H9 (cell line): ENCODE data around the gene JTB. TPM values are rescaled to one million over a fixed set of nuclear protein-coding genes. Genes with fewer than 3 reads are reported as not detected.

Experiments
- DNase-seq: peaks from one replicate; pipeline ENCODE4 v3.0.0-alpha.2; 2017
- H2AFZ ChIP-seq: one replicate; pipeline ENCODE4 v1.6.1; 2013; ENCODE audit warnings: mild to moderate bottlenecking, low read length, control low read depth, moderate library complexity
- H2AK5ac ChIP-seq: 2 replicates; pipeline ENCODE4 v1.6.1; 2013; ENCODE audit warnings: low read length, control low read depth, mixed read lengths; ENCODE audit not compliant: insufficient read length
- H2BK120ac ChIP-seq: one replicate; pipeline ENCODE4 v1.6.1; 2013; ENCODE audit warnings: low read depth, mild to moderate bottlenecking, low read length, control low read depth, inconsistent platforms; ENCODE audit not compliant: poor library complexity, severe bottlenecking
- H2BK12ac ChIP-seq: 2 replicates; pipeline ENCODE4 v1.6.1; 2013; ENCODE audit warnings: low read length, control low read depth, mixed read lengths, low read depth; ENCODE audit not compliant: insufficient read length
- H2BK15ac ChIP-seq: 2 replicates; pipeline ENCODE4 v1.6.1; 2013; ENCODE audit warnings: low read depth, low read length, control low read depth
- H2BK20ac ChIP-seq: one replicate; pipeline ENCODE4 v1.6.1; 2013; ENCODE audit warnings: low read depth, mild to moderate bottlenecking, low read length, control low read depth, inconsistent platforms; ENCODE audit not compliant: poor library complexity, severe bottlenecking
- H2BK5ac ChIP-seq: 2 replicates; pipeline ENCODE4 v1.6.1; 2013; ENCODE audit warnings: low read length, control low read depth, mixed read lengths; ENCODE audit not compliant: insufficient read length
- H3K14ac ChIP-seq: 2 replicates; pipeline ENCODE4 v1.6.1; 2013; ENCODE audit warnings: low read length, control low read depth; ENCODE audit not compliant: insufficient read depth
- H3K18ac ChIP-seq: 2 replicates; pipeline ENCODE4 v1.6.1; 2013; ENCODE audit warnings: low read depth, mild to moderate bottlenecking, mixed read lengths, low read length, control low read depth; ENCODE audit not compliant: insufficient read length
- H3K23ac ChIP-seq: 2 replicates; pipeline ENCODE4 v1.6.1; 2013; ENCODE audit warnings: low read length, control low read depth, mixed read lengths, low read depth; ENCODE audit not compliant: insufficient read length
- H3K23me2 ChIP-seq: 2 replicates; pipeline ENCODE4 v1.6.1; 2013; ENCODE audit warnings: low read depth, mild to moderate bottlenecking, mixed read lengths, low read length, control low read depth; ENCODE audit not compliant: insufficient read length, poor library complexity, severe bottlenecking
- H3K27ac ChIP-seq: 2 replicates; pipeline ENCODE4 v1.5.1; 2013; ENCODE audit warnings: low read length, control low read depth, mixed read lengths, low read depth; ENCODE audit not compliant: insufficient read length
- H3K27me3 ChIP-seq: 2 replicates; pipeline ENCODE4 v1.6.1; 2013; ENCODE audit warnings: low read length, control low read depth, inconsistent platforms; ENCODE audit not compliant: insufficient read depth
- H3K4ac ChIP-seq: 2 replicates; pipeline ENCODE4 v1.6.1; 2013; ENCODE audit warnings: low read depth, mild to moderate bottlenecking, control low read depth, inconsistent platforms, low read length, moderate library complexity
- H3K4me1 ChIP-seq: 2 replicates; pipeline ENCODE4 v1.6.1; 2013; ENCODE audit warnings: low read length, control low read depth, inconsistent platforms; ENCODE audit not compliant: insufficient read depth
- H3K4me2 ChIP-seq: 2 replicates; pipeline ENCODE4 v1.6.1; 2013; ENCODE audit warnings: low read length, control low read depth, mixed read lengths; ENCODE audit not compliant: insufficient read length, insufficient read depth
- H3K56ac ChIP-seq: 2 replicates; pipeline ENCODE4 v1.6.1; 2013; ENCODE audit warnings: low read depth, mild to moderate bottlenecking, mixed read lengths, low read length, control low read depth; ENCODE audit not compliant: insufficient read length
- H3K79me1 ChIP-seq: 2 replicates; pipeline ENCODE4 v1.6.1; 2013; ENCODE audit warnings: low read depth, mild to moderate bottlenecking, moderate library complexity, low read length, control low read depth, inconsistent platforms; ENCODE audit not compliant: insufficient read depth, poor library complexity, severe bottlenecking
- H3K79me2 ChIP-seq: 2 replicates; pipeline ENCODE4 v1.6.1; 2013; ENCODE audit warnings: low read length, control low read depth, inconsistent platforms; ENCODE audit not compliant: insufficient read depth
- H3K9ac ChIP-seq: 2 replicates; pipeline ENCODE4 v1.6.1; 2013; ENCODE audit warnings: low read length, control low read depth, mixed read lengths; ENCODE audit not compliant: insufficient read length; ENCODE audit errors: extremely low read depth
- H3K9me3 ChIP-seq: one replicate; pipeline ENCODE4 v1.6.1; 2013; ENCODE audit warnings: low read depth, low read length, inconsistent platforms; ENCODE audit not compliant: control insufficient read depth
- H3T11ph ChIP-seq: one replicate; pipeline ENCODE4 v1.6.1; 2013; ENCODE audit warnings: mild to moderate bottlenecking, low read length, control low read depth, inconsistent platforms
- H4K20me1 ChIP-seq: one replicate; pipeline ENCODE4 v1.6.1; 2013; ENCODE audit not compliant: control insufficient read depth, insufficient read length, insufficient read depth
- H4K5ac ChIP-seq: 2 replicates; pipeline ENCODE4 v1.6.1; 2013; ENCODE audit warnings: low read depth, mild to moderate bottlenecking, mixed read lengths, low read length, control low read depth; ENCODE audit not compliant: insufficient read length
- H4K8ac ChIP-seq: replicated peaks from 2 replicates; pipeline ENCODE4 v1.6.1; 2013; ENCODE audit warnings: low read length, control low read depth, mixed read lengths, low read depth; ENCODE audit not compliant: insufficient read length
- H4K91ac ChIP-seq: 2 replicates; pipeline ENCODE4 v1.6.1; 2013; ENCODE audit warnings: low read depth, mild to moderate bottlenecking, moderate library complexity, mixed read lengths, low read length, control low read depth; ENCODE audit not compliant: insufficient read length
- H3K27ac Mint-ChIP-seq, 3 experiments: 2 replicates in 2 of 3; 3 replicates in 1 of 3; pipeline ENCODE4 v1.8.0; 2020 to 2021; ENCODE audit warnings: mixed read lengths in 3 of 3, mild to moderate bottlenecking in 1 of 3, moderate library complexity in 1 of 3
- H3K27me3 Mint-ChIP-seq: 2 replicates; pipeline ENCODE4 v1.8.0; 2021; ENCODE audit warnings: low read depth, mild to moderate bottlenecking, moderate library complexity, mixed read lengths
- H3K36me3 Mint-ChIP-seq, 3 experiments: 2 replicates in 2 of 3; 3 replicates in 1 of 3; pipeline ENCODE4 v1.8.0; 2020 to 2021; ENCODE audit warnings: low read depth in 3 of 3, mixed read lengths in 3 of 3; ENCODE audit not compliant: insufficient read depth in 1 of 3
- H3K4me1 Mint-ChIP-seq, 2 experiments: 2 replicates each; pipeline ENCODE4 v1.8.0; 2020; ENCODE audit warnings: mixed read lengths in 2 of 2
- H3K4me3 Mint-ChIP-seq, 2 experiments: 2 replicates in 1 of 2; 3 replicates in 1 of 2; pipeline ENCODE4 v1.8.0; 2020 to 2021; ENCODE audit warnings: mild to moderate bottlenecking in 2 of 2, mixed read lengths in 2 of 2, moderate library complexity in 1 of 2
- H3K9me3 Mint-ChIP-seq, 2 experiments: 2 replicates in 1 of 2; 3 replicates in 1 of 2; pipeline ENCODE4 v1.8.0; 2020; ENCODE audit warnings: mild to moderate bottlenecking in 2 of 2, mixed read lengths in 2 of 2, moderate library complexity in 1 of 2
- WGBS: extraction: QIAGEN DNeasy Blood & Tissue Kit; methylation state at CpG from one replicate; pipeline ENCODE4 v1.1.7; 2013; ENCODE audit warnings: missing lambda C conversion rate, low lambda C conversion rate, mixed read lengths; ENCODE audit not compliant: insufficient read length; ENCODE audit errors: extremely low coverage; 5-methylcytosine and 5-hydroxymethylcytosine counted together
- total RNA-seq: library from RNA; stranded (reverse); gene quantifications from 2 replicates; pipeline ENCODE4 v1.2.1, GENCODE V29; 2021
- TF ChIP-seq, protein P1 (sequence below): fragments of 200-600 bp; sonication (generic); conservative IDR thresholded peaks from 3 replicates; pipeline ENCODE4 v1.8.0; 2021; ENCODE audit warnings: antibody characterized with exemption, mild to moderate bottlenecking

The JTB gene
- total RNA-seq, 1 experiment from 2014 or later: 85.4 TPM

DNA sequence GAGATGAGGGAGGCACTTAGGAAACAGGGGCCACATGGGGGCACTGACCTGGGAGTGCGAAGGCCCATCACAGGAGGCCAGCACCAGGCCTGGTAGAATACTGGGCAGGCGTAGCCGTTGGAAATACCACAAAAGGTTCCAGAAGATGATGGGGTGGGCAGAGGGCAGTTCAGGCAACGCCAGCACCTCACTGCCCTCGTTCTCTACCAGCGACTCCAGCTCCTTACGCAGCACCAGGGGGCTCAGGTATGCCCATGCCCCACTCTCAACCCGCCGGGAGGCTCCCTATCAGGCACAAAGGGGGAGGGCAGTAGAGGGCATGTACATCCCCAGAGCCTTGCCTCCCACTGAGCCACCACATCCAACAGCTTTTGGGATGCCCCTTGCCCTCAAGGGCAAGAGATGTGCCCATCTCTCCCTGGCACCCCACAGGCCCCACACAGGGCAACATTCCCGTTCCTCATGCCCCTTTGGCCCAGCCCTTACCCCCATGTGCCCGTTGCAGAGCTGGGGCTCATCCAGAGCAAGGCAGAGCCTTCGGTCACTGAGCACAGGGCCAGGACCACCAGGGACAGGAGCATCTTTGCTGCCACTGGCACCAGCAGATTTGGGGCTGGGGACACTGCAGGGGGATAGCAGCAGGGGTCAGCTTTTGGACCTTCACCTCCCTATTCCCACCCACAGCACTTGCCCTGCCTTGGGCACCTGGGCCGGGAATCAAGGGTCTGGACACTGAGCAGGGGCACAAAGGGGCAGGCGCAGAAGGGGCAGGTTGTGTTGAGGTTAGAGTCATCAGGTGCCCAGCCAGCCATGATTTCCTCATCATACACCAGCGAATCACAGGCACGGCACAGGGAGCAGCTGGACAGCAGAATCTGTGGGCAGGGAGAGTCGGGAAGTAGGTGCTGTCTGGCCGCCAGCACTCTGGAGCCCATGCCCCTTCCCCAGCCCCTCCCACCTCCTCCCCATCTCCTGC is 45.0 kb downstream of the JTB start:
- Histone ChIP-seq H3K27me3 (no peaks in the 10 kb centered on the region), H3K79me2 (no peaks in the 10 kb centered on the region), H3T11ph (no peak overlapping the region), H2BK20ac (no peak overlapping the region), H3K9me3 (no peaks in the 10 kb centered on the region), H3K56ac (no peak overlapping the region), H3K79me1 (no peaks in the 10 kb centered on the region), H2BK5ac (no peak overlapping the region), H3K14ac (no peak overlapping the region), H3K4me2 (no peak overlapping the region), H3K4me1 (no peaks in the 10 kb centered on the region), H2BK15ac (no peak overlapping the region), H3K23ac (no peak overlapping the region), H2BK12ac (no peak overlapping the region), H3K18ac (no peak overlapping the region), H2AFZ (no peak overlapping the region), H3K4ac (no peak overlapping the region), H3K23me2 (no peaks in the 10 kb centered on the region), H4K8ac (no peak overlapping the region), H4K5ac (no peak overlapping the region), H4K20me1 (peaks cover 3% of the 10 kb centered on the region), H2BK120ac (no peak overlapping the region), H3K9ac (no peak overlapping the region), H3K27ac (no peak overlapping the region), H4K91ac (no peak overlapping the region), H2AK5ac (no peak overlapping the region)
- no peak overlapping the region for H3K4me3 Mint-ChIP-seq
- no peak overlapping the region for H3K27ac Mint-ChIP-seq
- no peaks in the 10 kb centered on the region for H3K9me3 Mint-ChIP-seq
- no peaks in the 10 kb centered on the region for H3K27me3 Mint-ChIP-seq
- H3K36me3 Mint-ChIP-seq: peaks cover 40 to 68% (median 59%) of the 10 kb centered on the region in 3 experiments
- no CpG with 5 or more reads among the region's 18 CpGs for WGBS
- no peaks in the 10 kb centered on the region for H3K4me1 Mint-ChIP-seq
- DNase-seq: no peak
- TF ChIP-seq, protein P1, sequence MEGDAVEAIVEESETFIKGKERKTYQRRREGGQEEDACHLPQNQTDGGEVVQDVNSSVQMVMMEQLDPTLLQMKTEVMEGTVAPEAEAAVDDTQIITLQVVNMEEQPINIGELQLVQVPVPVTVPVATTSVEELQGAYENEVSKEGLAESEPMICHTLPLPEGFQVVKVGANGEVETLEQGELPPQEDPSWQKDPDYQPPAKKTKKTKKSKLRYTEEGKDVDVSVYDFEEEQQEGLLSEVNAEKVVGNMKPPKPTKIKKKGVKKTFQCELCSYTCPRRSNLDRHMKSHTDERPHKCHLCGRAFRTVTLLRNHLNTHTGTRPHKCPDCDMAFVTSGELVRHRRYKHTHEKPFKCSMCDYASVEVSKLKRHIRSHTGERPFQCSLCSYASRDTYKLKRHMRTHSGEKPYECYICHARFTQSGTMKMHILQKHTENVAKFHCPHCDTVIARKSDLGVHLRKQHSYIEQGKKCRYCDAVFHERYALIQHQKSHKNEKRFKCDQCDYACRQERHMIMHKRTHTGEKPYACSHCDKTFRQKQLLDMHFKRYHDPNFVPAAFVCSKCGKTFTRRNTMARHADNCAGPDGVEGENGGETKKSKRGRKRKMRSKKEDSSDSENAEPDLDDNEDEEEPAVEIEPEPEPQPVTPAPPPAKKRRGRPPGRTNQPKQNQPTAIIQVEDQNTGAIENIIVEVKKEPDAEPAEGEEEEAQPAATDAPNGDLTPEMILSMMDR: no peak
